Panc1 (cell line): ENCODE results near the gene ANKRD33B. TPM values are rescaled to one million over a fixed set of nuclear protein-coding genes. Genes with fewer than 3 reads are reported as not detected.

Source experiments
- ATAC-seq: fragments of 200-7000 bp; cut with Tn5 transposase; 2 replicates; pipeline ENCODE4 v1.9.1; 2020; ENCODE audit warnings: mild to moderate bottlenecking, moderate library complexity
- BruUV-seq: library from RNA; stranded (reverse); fragments of 400-500 nt; replicated peaks from 2 replicates; lab custom pipeline; 2021; lab: Mats Ljungman, UMichigan
- CTCF ChIA-PET: fragments of 300-600 bp; sonication (Branson Sonifier 250); formaldehyde crosslinking; loops from one replicate; lab custom pipeline; 2022; ENCODE audit warnings: antibody characterized with exemption; lab: Charles Lee
- POLR2A ChIA-PET: fragments of 300-600 bp; sonication (Branson Sonifier 250); formaldehyde crosslinking; loops from one replicate; lab custom pipeline; 2022; ENCODE audit warnings: antibody characterized with exemption; lab: Charles Lee
- DNase-seq: peaks from one replicate; pipeline ENCODE4 v3.0.0-alpha.2; 2010; ENCODE audit warnings: low read depth, low spot score
- H3K27ac ChIP-seq: 2 replicates; pipeline ENCODE4 v1.5.1; 2011; ENCODE audit warnings: mild to moderate bottlenecking, low read length, inconsistent platforms
- H3K27me3 ChIP-seq: fragments of 200-500 bp; sonication (Bioruptor generic); 2 replicates; pipeline ENCODE4 v1.6.0; 2014; ENCODE audit warnings: low read length, inconsistent platforms; ENCODE audit not compliant: control insufficient read depth, insufficient read depth
- H3K36me3 ChIP-seq: fragments of 200-500 bp; sonication (Bioruptor generic); 2 replicates; pipeline ENCODE4 v1.5.1; 2014; ENCODE audit warnings: inconsistent platforms, mild to moderate bottlenecking, low read length, moderate library complexity; ENCODE audit not compliant: control insufficient read depth, insufficient read depth
- H3K4me1 ChIP-seq: 2 replicates; pipeline ENCODE4 v1.5.1; 2011; ENCODE audit warnings: inconsistent platforms, mild to moderate bottlenecking, low read length, moderate library complexity; ENCODE audit not compliant: control insufficient read depth, insufficient read depth
- H3K4me3 ChIP-seq, 2 experiments: 2 replicates each; pipeline ENCODE4 v1.5.1; 2011 to 2012; ENCODE audit warnings: low read depth in 2 of 2, low read length in 2 of 2, mild to moderate bottlenecking in 2 of 2, inconsistent platforms in 1 of 2, moderate library complexity in 1 of 2
- H3K9me3 ChIP-seq: fragments of 200-500 bp; sonication (Bioruptor generic); 2 replicates; pipeline ENCODE4 v1.5.1; 2014; ENCODE audit warnings: low read depth, mild to moderate bottlenecking, inconsistent platforms, low read length, moderate library complexity; ENCODE audit not compliant: control insufficient read depth, insufficient read depth
- POLR2AphosphoS5 ChIP-seq: IDR thresholded peaks from 2 replicates; pipeline ENCODE4 v1.6.1; 2012; ENCODE audit warnings: mild to moderate bottlenecking, low read depth, low read length, moderate library complexity
- SIN3A ChIP-seq: IDR thresholded peaks from 2 replicates; pipeline ENCODE4 v1.6.1; 2012; ENCODE audit warnings: low read depth, mild to moderate bottlenecking, low read length, moderate library complexity, borderline replicate concordance; ENCODE audit not compliant: insufficient read depth
- TCF7L2 ChIP-seq: IDR thresholded peaks from 2 replicates; pipeline ENCODE4 v1.6.1; 2011; ENCODE audit warnings: mild to moderate bottlenecking, low read depth, low read length, inconsistent platforms
- in situ Hi-C: cut with HindIII; loops from 2 replicates; pipeline ENCODE4 v1.10.0; 2016; ENCODE audit warnings: low sequenced_read_pairs, low pct_unique_long_range_greater_than_20kb
- intact Hi-C: fragments of 100-400 bp; cut with micrococcal nuclease; formaldehyde crosslinking; loops from one replicate; pipeline ENCODE4 v1.10.0; 2022; ENCODE audit not compliant: unreplicated experiment
- total RNA-seq: library from RNA; stranded (reverse); gene quantifications from one replicate; pipeline ENCODE4 v1.2.1, GENCODE V29; 2021; ENCODE audit not compliant: unreplicated experiment
- TF ChIP-seq, protein P1 (sequence below): fragments of 450-650 bp; IDR thresholded peaks from 2 replicates; pipeline ENCODE4 v1.5.1; 2017; ENCODE audit warnings: mild to moderate bottlenecking
- TF ChIP-seq, protein P2 (sequence below), 2 experiments: IDR thresholded peaks; 2 replicates each; pipeline ENCODE4 v1.6.1; 2011 to 2012; ENCODE audit warnings: low read depth in 2 of 2, control low read depth in 1 of 2, low read length in 1 of 2, mild to moderate bottlenecking in 1 of 2, moderate library complexity in 1 of 2; ENCODE audit not compliant: insufficient read depth in 1 of 2

The ANKRD33B gene
- total RNA-seq, 1 experiment from 2014 or later: 19.1 TPM

DNA sequence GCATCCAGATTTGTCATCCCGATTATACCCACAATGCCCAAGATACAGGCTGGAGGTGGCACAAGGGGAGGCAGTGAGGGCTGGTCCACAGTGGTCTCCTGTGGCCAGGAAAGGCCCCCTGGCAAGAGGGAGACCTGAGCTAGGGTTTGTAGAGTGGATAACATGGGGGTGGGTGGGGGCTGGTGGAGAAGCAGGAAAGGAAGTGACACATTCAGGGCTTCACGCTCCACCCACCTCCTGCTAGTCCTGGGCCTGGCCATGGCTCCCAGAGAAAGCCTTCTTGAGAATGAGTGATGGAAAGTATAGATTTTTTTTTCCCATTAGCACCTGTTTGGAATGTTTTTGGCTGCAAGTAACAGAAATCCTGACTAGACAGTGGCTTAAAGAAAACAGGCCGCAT lies 81.3 kb downstream of the ANKRD33B start:
- ATAC-seq (no peak), DNase-seq (no peak)
- Histone ChIP-seq H3K4me3 (no peak overlapping the region), H3K4me1 (no peaks in the 10 kb centered on the region; the same call in 1 of the 2 replicates), H3K9me3 (no peaks in the 10 kb centered on the region), H3K36me3 (no peaks in the 10 kb centered on the region), H3K27me3 (no peaks in the 10 kb centered on the region), H3K27ac (no peak overlapping the region)
- ChIA-PET CTCF (no interaction called here), POLR2A (interaction anchor here (0.5 kb wide), 1 partner anchor 156 kb away, joined by 14 read pairs; no protein-coding TSS in a partner anchor)
- TF ChIP-seq SIN3A: no peak
- TF ChIP-seq TCF7L2: no peak
- TF ChIP-seq, protein P1, sequence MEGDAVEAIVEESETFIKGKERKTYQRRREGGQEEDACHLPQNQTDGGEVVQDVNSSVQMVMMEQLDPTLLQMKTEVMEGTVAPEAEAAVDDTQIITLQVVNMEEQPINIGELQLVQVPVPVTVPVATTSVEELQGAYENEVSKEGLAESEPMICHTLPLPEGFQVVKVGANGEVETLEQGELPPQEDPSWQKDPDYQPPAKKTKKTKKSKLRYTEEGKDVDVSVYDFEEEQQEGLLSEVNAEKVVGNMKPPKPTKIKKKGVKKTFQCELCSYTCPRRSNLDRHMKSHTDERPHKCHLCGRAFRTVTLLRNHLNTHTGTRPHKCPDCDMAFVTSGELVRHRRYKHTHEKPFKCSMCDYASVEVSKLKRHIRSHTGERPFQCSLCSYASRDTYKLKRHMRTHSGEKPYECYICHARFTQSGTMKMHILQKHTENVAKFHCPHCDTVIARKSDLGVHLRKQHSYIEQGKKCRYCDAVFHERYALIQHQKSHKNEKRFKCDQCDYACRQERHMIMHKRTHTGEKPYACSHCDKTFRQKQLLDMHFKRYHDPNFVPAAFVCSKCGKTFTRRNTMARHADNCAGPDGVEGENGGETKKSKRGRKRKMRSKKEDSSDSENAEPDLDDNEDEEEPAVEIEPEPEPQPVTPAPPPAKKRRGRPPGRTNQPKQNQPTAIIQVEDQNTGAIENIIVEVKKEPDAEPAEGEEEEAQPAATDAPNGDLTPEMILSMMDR: no peak
- TF ChIP-seq, protein P2, sequence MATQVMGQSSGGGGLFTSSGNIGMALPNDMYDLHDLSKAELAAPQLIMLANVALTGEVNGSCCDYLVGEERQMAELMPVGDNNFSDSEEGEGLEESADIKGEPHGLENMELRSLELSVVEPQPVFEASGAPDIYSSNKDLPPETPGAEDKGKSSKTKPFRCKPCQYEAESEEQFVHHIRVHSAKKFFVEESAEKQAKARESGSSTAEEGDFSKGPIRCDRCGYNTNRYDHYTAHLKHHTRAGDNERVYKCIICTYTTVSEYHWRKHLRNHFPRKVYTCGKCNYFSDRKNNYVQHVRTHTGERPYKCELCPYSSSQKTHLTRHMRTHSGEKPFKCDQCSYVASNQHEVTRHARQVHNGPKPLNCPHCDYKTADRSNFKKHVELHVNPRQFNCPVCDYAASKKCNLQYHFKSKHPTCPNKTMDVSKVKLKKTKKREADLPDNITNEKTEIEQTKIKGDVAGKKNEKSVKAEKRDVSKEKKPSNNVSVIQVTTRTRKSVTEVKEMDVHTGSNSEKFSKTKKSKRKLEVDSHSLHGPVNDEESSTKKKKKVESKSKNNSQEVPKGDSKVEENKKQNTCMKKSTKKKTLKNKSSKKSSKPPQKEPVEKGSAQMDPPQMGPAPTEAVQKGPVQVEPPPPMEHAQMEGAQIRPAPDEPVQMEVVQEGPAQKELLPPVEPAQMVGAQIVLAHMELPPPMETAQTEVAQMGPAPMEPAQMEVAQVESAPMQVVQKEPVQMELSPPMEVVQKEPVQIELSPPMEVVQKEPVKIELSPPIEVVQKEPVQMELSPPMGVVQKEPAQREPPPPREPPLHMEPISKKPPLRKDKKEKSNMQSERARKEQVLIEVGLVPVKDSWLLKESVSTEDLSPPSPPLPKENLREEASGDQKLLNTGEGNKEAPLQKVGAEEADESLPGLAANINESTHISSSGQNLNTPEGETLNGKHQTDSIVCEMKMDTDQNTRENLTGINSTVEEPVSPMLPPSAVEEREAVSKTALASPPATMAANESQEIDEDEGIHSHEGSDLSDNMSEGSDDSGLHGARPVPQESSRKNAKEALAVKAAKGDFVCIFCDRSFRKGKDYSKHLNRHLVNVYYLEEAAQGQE (IDR thresholded peaks at IDR 0.05; ENCODE audit: insufficient read depth in 1 of 2, low read depth in 2 of 2, low read length in 1 of 2): no peak
- TF ChIP-seq POLR2AphosphoS5: no peak
- no TSS peak for BruUV-seq
- in situ Hi-C loops: no loop called here
- intact Hi-C loops: no loop called here

DNA sequence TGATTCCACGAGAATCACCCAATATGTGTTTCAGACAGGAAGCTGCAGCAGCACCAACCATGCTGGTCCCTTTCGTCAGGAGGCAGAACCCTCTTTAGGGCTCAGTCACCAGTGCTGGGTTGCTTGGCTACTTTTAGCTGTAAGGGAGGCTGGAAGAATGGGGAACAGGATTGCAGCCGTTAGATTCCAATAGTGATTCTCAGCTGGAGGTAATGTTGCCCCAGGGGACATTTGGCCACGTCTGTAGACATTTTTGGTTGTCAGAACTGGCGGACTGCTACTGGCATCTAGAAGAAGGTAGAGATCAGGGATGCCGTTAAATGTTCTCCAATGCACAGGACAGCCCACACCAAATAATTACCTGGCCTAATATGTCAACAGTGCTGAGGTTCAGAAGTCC lies 81.8 kb downstream of the ANKRD33B start:
- no peak overlapping the region for H3K4me3 ChIP-seq
- CTCF ChIA-PET: no interaction called here
- no peaks in the 10 kb centered on the region for H3K36me3 ChIP-seq
- no peak overlapping the region for H3K27ac ChIP-seq
- H3K27me3 ChIP-seq: no peaks in the 10 kb centered on the region
- H3K9me3 ChIP-seq: no peaks in the 10 kb centered on the region
- no TSS peak for BruUV-seq
- intact Hi-C loops: no loop called here
- TF ChIP-seq, protein P1: no peak
- TF ChIP-seq POLR2AphosphoS5 (no peak), TCF7L2 (no peak), SIN3A (no peak)
- TF ChIP-seq, protein P2 (IDR thresholded peaks at IDR 0.05; ENCODE audit: insufficient read depth in 1 of 2, low read depth in 2 of 2, low read length in 1 of 2): no peak
- no peaks in the 10 kb centered on the region; the same call in 1 of the 2 replicates for H3K4me1 ChIP-seq
- ATAC-seq (no peak), DNase-seq (no peak)
- POLR2A ChIA-PET: no interaction called here
- in situ Hi-C loops: no loop called here
